Neural crest cell (in vitro differentiated cells): ENCODE results near the gene PRADC1. TPM values are rescaled to one million over a fixed set of nuclear protein-coding genes. Genes with fewer than 3 reads are reported as not detected.

Experiments
- DNase-seq: peaks from one replicate; pipeline ENCODE4 v3.0.0; 2021; ENCODE audit warnings: low read depth, mixed read lengths, low spot score
- H3K27ac Mint-ChIP-seq: one replicate; pipeline ENCODE4 v1.8.0; 2021; ENCODE audit warnings: mild to moderate bottlenecking, mixed read lengths; ENCODE audit not compliant: unreplicated experiment
- H3K27me3 Mint-ChIP-seq: 2 replicates; pipeline ENCODE4 v1.8.0; 2021; ENCODE audit warnings: low read depth, mild to moderate bottlenecking, mixed read lengths
- H3K36me3 Mint-ChIP-seq: 2 replicates; pipeline ENCODE4 v1.8.0; 2021; ENCODE audit warnings: low read depth, mild to moderate bottlenecking, mixed read lengths
- H3K4me1 Mint-ChIP-seq: 2 replicates; pipeline ENCODE4 v1.8.0; 2021; ENCODE audit warnings: mixed read lengths
- H3K4me3 Mint-ChIP-seq: one replicate; pipeline ENCODE4 v1.8.0; 2021; ENCODE audit warnings: mild to moderate bottlenecking, mixed read lengths
- H3K9me3 Mint-ChIP-seq: 2 replicates; pipeline ENCODE4 v1.8.0; 2021; ENCODE audit warnings: mixed read lengths
- CTCF ChIP-seq: fragments of 200-600 bp; sonication (generic); conservative IDR thresholded peaks from 2 replicates; pipeline ENCODE4 v1.5.0; 2021; ENCODE audit warnings: antibody characterized with exemption, mild to moderate bottlenecking
- total RNA-seq: library from RNA; stranded (reverse); gene quantifications from 2 replicates; pipeline ENCODE4 v1.2.1, GENCODE V29; 2021

PRADC1 gene
- total RNA-seq, 1 donor from 2014 or later: 11.4 TPM

- Mint-ChIP-seq H3K27me3 (no peaks in the 10 kb centered on the region), H3K27ac (no peak overlapping the region), H3K4me3 (no peak overlapping the region), H3K9me3 (no peaks in the 10 kb centered on the region), H3K36me3 (peaks cover 2% of the 10 kb centered on the region), H3K4me1 (peaks cover 29% of the 10 kb centered on the region)
- TF ChIP-seq CTCF: no peak
- DNase-seq: no peak
Observed at GRCh38 chr2:73239776-73240175, 6.7 kb upstream of the PRADC1 start.

GRCh38 chr2:73238976-73239375 is 5.9 kb upstream of the PRADC1 start:
- peaks cover 29% of the 10 kb centered on the region for H3K4me1 Mint-ChIP-seq
- no peak overlapping the region for H3K27ac Mint-ChIP-seq
- H3K9me3 Mint-ChIP-seq: no peaks in the 10 kb centered on the region
- H3K4me3 Mint-ChIP-seq: no peak overlapping the region
- TF ChIP-seq CTCF: no peak
- H3K27me3 Mint-ChIP-seq: no peaks in the 10 kb centered on the region
- no peak for DNase-seq
- peaks cover 2% of the 10 kb centered on the region for H3K36me3 Mint-ChIP-seq

- Mint-ChIP-seq H3K4me3 (peak overlapping the region; percentile 81), H3K4me1 (peaks cover 32% of the 10 kb centered on the region), H3K27ac (peak overlapping the region; percentile 57), H3K9me3 (no peaks in the 10 kb centered on the region), H3K27me3 (no peaks in the 10 kb centered on the region), H3K36me3 (peaks cover 2% of the 10 kb centered on the region)
- no peak for TF ChIP-seq CTCF
- DNase-seq: no peak
Observed at GRCh38 chr2:73238149-73238548, 5.1 kb upstream of the PRADC1 start.

GRCh38 chr2:73237168-73237567 is 4.1 kb upstream of the PRADC1 start:
- H3K27me3 Mint-ChIP-seq: no peaks in the 10 kb centered on the region
- TF ChIP-seq CTCF: no peak
- DNase-seq: no peak
- peaks cover 39% of the 10 kb centered on the region for H3K4me1 Mint-ChIP-seq
- peak overlapping the region; percentile 50 for H3K4me3 Mint-ChIP-seq
- no peaks in the 10 kb centered on the region for H3K9me3 Mint-ChIP-seq
- no peaks in the 10 kb centered on the region for H3K36me3 Mint-ChIP-seq
- no peak overlapping the region for H3K27ac Mint-ChIP-seq

GRCh38 chr2:73235315-73236028 is 2.4 kb upstream of the PRADC1 start:
- no peak for DNase-seq
- no peak for TF ChIP-seq CTCF
- H3K36me3 Mint-ChIP-seq: no peaks in the 10 kb centered on the region
- no peaks in the 10 kb centered on the region for H3K9me3 Mint-ChIP-seq
- H3K4me1 Mint-ChIP-seq: peaks cover 39% of the 10 kb centered on the region
- peak overlapping the region; percentile 99 for H3K4me3 Mint-ChIP-seq
- no peaks in the 10 kb centered on the region for H3K27me3 Mint-ChIP-seq
- H3K27ac Mint-ChIP-seq: peak overlapping the region; percentile 96
